ENCODE results near the gene PATZ1. TPM values are rescaled to one million over a fixed set of nuclear protein-coding genes. Genes with fewer than 3 reads are reported as not detected.

Gene PATZ1
- total RNA-seq, 1 donor from 2014 or later = 33.8 TPM

DNA sequence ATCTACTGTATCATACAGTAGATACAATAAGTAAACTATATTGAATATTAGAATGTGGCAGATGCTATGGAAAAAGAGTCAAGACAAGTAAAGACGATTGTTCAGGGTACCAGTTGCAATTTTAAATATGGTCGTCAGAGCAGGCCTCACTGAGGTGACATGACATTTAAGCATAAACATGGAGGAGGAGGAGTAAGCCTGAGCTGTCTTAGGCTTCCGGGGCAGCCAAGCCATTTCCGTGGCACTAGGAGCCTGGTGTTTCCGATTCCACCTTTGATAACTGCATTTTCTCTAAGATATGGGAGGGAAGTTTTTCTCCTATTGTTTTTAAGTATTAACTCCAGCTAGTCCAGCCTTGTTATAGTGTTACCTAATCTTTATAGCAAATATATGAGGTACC, 68.4 kb downstream of the PATZ1 start:
- H3K4me1 Mint-ChIP-seq = peaks cover 41% of the 10 kb centered on the region
- no peak for DNase-seq
- H3K27ac Mint-ChIP-seq = peak overlapping the region; percentile 96
- intact Hi-C loops (cut with micrococcal nuclease) = no loop called here
- peak overlapping the region; percentile 66 for H3K4me3 Mint-ChIP-seq
- H3K36me3 Mint-ChIP-seq (ENCODE audit: low read depth) = peaks cover 64% of the 10 kb centered on the region
- H3K9me3 Mint-ChIP-seq = no peaks in the 10 kb centered on the region
- no peaks in the 10 kb centered on the region for H3K27me3 Mint-ChIP-seq

DNA sequence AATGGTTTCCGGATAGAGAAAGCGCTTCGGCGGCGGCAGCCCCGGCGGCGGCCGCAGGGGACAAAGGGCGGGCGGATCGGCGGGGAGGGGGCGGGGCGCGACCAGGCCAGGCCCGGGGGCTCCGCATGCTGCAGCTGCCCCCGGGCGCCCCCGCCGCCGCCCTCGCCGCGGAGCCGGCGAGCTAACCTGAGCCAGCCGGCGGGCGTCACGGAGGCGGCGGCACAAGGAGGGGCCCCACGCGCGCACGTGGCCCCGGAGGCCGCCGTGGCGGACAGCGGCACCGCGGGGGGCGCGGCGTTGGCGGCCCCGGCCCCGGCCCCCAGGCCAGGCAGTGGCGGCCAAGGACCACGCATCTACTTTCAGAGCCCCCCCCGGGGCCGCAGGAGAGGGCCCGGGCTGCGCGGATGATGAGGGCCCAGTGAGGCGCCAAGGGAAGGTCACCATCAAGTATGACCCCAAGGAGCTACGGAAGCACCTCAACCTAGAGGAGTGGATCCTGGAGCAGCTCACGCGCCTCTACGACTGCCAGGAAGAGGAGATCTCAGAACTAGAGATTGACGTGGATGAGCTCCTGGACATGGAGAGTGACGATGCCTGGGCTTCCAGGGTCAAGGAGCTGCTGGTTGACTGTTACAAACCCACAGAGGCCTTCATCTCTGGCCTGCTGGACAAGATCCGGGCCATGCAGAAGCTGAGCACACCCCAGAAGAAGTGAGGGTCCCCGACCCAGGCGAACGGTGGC, 69.5 kb downstream of the PATZ1 start:
- H3K4me1 Mint-ChIP-seq = peaks cover 39% of the 10 kb centered on the region
- intact Hi-C loops (cut with micrococcal nuclease) = no loop called here
- no peaks in the 10 kb centered on the region for H3K9me3 Mint-ChIP-seq
- H3K27me3 Mint-ChIP-seq = no peaks in the 10 kb centered on the region
- peaks cover 59% of the 10 kb centered on the region for H3K36me3 Mint-ChIP-seq (ENCODE audit: low read depth)
- DNase-seq = no peak
- H3K27ac Mint-ChIP-seq = no peak overlapping the region
- H3K4me3 Mint-ChIP-seq = no peak overlapping the region

Other genes with a start within 250 kb of the PATZ1 start
- 7.4 and 8.2 TPM in 2 replicates for gene SELENOM, start 238.8 kb downstream of the PATZ1 start, total RNA-seq
- gene INPP5J, start 223.4 kb downstream of the PATZ1 start, total RNA-seq = 0.07 and 0.26 TPM in 2 replicates
- gene PLA2G3, start 205.8 kb downstream of the PATZ1 start, total RNA-seq = not detected in 2 replicates
- gene RNF185, start 186.2 kb downstream of the PATZ1 start, total RNA-seq = 17.0 and 19.4 TPM in 2 replicates
- 34.2 and 35.9 TPM in 2 replicates for gene LIMK2, start 134.0 kb downstream of the PATZ1 start, total RNA-seq
- 12.4 TPM in 2 replicates for gene PIK3IP1, start 53.9 kb downstream of the PATZ1 start, total RNA-seq
- 114 and 117 TPM in 2 replicates for gene DRG1, start 53.3 kb upstream of the PATZ1 start, total RNA-seq
- 78.1 and 85.6 TPM in 2 replicates for gene EIF4ENIF1, start 143.5 kb upstream of the PATZ1 start, total RNA-seq
- gene SFI1, start 150.2 kb upstream of the PATZ1 start, total RNA-seq = 321 and 352 TPM in 2 replicates